Measurements from ENCODE around the gene ZNF362. TPM values are rescaled to one million over a fixed set of nuclear protein-coding genes. Genes with fewer than 3 reads are reported as not detected.

Gene ZNF362
- total and polyA plus RNA-seq, 2 experiments from 2014 or later, result 11.0 to 12.9 TPM

DNA sequence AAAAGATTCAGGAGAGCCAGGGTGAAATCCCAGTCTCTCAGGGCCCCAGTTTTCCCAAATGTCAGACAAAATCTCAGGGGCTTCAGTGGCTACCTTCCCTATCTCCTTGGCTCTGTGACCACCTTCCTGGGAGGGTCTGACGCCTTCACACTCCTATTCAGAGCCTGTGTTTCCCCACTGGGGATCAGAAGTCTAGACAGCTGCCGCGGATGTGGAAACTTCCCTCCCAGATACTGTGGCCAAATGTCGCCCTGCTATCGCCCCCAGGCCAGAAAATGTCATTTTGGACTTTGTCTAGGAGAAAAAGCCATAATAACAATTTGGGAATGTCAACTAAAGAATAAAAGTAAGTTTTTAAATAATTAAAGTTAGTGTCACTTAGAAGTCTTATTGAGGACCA, 48.7 kb downstream of the ZNF362 start:
- H3F3A ChIP-seq (replicated peaks; ENCODE audit: low read depth), result no peaks in the 10 kb centered on the region
- ATAC-seq (no peak), DNase-seq (ENCODE audit: low spot score) (no peak)
- Mint-ChIP-seq H3K4me1 (peaks cover 10% of the 10 kb centered on the region), H3K9me3 (peaks cover 7% of the 10 kb centered on the region; the same call in 2 of the 3 replicates), H3K4me3 (no peak overlapping the region), H3K36me3 (ENCODE audit: low read depth) (peaks cover 14% of the 10 kb centered on the region; the same call in 2 of the 3 replicates), H3K27ac (no peak overlapping the region), H3K27me3 (ENCODE audit: insufficient read depth, low read depth, poor library complexity) (peaks cover 31% of the 10 kb centered on the region)
- no peaks in the 10 kb centered on the region for H3K79me2 ChIP-seq (replicated peaks; ENCODE audit: insufficient read depth)
- H3K27ac ChIP-seq (ENCODE audit: low read depth), result no peak overlapping the region
- H3K4me2 ChIP-seq, result no peak overlapping the region
- no peak for TF ChIP-seq CREB1 (CRISPR knock-in tag; IDR thresholded peaks at IDR 0.05; ENCODE audit: low read depth)
- TF ChIP-seq ZNF331 (CRISPR knock-in tag; IDR thresholded peaks at IDR 0.05; ENCODE audit: low read depth), result no peak
- TF ChIP-seq, protein P1, sequence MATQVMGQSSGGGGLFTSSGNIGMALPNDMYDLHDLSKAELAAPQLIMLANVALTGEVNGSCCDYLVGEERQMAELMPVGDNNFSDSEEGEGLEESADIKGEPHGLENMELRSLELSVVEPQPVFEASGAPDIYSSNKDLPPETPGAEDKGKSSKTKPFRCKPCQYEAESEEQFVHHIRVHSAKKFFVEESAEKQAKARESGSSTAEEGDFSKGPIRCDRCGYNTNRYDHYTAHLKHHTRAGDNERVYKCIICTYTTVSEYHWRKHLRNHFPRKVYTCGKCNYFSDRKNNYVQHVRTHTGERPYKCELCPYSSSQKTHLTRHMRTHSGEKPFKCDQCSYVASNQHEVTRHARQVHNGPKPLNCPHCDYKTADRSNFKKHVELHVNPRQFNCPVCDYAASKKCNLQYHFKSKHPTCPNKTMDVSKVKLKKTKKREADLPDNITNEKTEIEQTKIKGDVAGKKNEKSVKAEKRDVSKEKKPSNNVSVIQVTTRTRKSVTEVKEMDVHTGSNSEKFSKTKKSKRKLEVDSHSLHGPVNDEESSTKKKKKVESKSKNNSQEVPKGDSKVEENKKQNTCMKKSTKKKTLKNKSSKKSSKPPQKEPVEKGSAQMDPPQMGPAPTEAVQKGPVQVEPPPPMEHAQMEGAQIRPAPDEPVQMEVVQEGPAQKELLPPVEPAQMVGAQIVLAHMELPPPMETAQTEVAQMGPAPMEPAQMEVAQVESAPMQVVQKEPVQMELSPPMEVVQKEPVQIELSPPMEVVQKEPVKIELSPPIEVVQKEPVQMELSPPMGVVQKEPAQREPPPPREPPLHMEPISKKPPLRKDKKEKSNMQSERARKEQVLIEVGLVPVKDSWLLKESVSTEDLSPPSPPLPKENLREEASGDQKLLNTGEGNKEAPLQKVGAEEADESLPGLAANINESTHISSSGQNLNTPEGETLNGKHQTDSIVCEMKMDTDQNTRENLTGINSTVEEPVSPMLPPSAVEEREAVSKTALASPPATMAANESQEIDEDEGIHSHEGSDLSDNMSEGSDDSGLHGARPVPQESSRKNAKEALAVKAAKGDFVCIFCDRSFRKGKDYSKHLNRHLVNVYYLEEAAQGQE (IDR thresholded peaks at IDR 0.05; ENCODE audit: unreplicated experiment), result no peak
- TF ChIP-seq POLR2AphosphoS5 (IDR thresholded peaks at IDR 0.05; ENCODE audit: low read depth), result no peak
- no peak for TF ChIP-seq JUNB (IDR thresholded peaks at IDR 0.05; ENCODE audit: unreplicated experiment)
- TF ChIP-seq EZH2phosphoT487 (IDR thresholded peaks at IDR 0.05; ENCODE audit: unreplicated experiment), result no peak
- no peak for TF ChIP-seq EZH2 (IDR thresholded peaks at IDR 0.05; ENCODE audit: low read depth, unreplicated experiment)
- no peak for TF ChIP-seq ZNF462 (CRISPR knock-in tag; IDR thresholded peaks at IDR 0.05)
- H4K20me1 ChIP-seq (replicated peaks; ENCODE audit: insufficient read depth), result no peaks in the 10 kb centered on the region; the same call in 1 of the 2 replicates
- no peak overlapping the region for H3K4me3 ChIP-seq
- H3K4me1 ChIP-seq (ENCODE audit: insufficient read depth), result peaks cover 12% of the 10 kb centered on the region; the same call in 1 of the 2 replicates
- peaks cover 2% of the 10 kb centered on the region; the same call in 1 of the 2 replicates for H3K9me2 ChIP-seq (ENCODE audit: insufficient read depth)
- H3K36me3 ChIP-seq (ENCODE audit: insufficient read depth), result no peaks in the 10 kb centered on the region
- peaks cover 32% of the 10 kb centered on the region for H3K27me3 ChIP-seq (ENCODE audit: insufficient read depth)
- H2AFZ ChIP-seq, result no peak overlapping the region
